GM23338 (cell line): ENCODE results near the gene HSPB6. TPM values are rescaled to one million over a fixed set of nuclear protein-coding genes. Genes with fewer than 3 reads are reported as not detected.

Experiments used
- ATAC-seq: fragments of 200-7000 bp; cut with Tn5 transposase; 3 replicates; pipeline ENCODE4 v1.9.1; 2020
- DNase-seq: peaks from one replicate; pipeline ENCODE4 v3.0.0-alpha.2; 2015; ENCODE audit warnings: low spot score
- H2AFZ ChIP-seq: fragments of 200-600 bp; sonication (generic); 2 replicates; pipeline ENCODE4 v1.8.0; 2016; ENCODE audit warnings: antibody characterized with exemption, mild to moderate bottlenecking, moderate library complexity
- H3F3A ChIP-seq: fragments of 200-600 bp; sonication (generic); replicated peaks from 2 replicates; pipeline ENCODE4 v1.8.0; 2017; ENCODE audit warnings: antibody characterized with exemption, mixed run types, low read depth
- H3K27ac ChIP-seq: fragments of 200-600 bp; sonication (generic); 2 replicates; pipeline ENCODE4 v1.6.1; 2016; ENCODE audit warnings: low read depth
- H3K27me3 ChIP-seq: fragments of 200-600 bp; sonication (generic); 2 replicates; pipeline ENCODE4 v1.8.0; 2016; ENCODE audit warnings: mild to moderate bottlenecking, mixed run types, moderate library complexity; ENCODE audit not compliant: insufficient read depth
- H3K36me3 ChIP-seq: fragments of 200-600 bp; sonication (generic); 2 replicates; pipeline ENCODE4 v1.8.0; 2016; ENCODE audit warnings: mild to moderate bottlenecking; ENCODE audit not compliant: insufficient read depth
- H3K4me1 ChIP-seq: fragments of 200-600 bp; sonication (generic); 2 replicates; pipeline ENCODE4 v1.8.0; 2016; ENCODE audit warnings: mild to moderate bottlenecking, moderate library complexity; ENCODE audit not compliant: insufficient read depth
- H3K4me2 ChIP-seq: fragments of 200-600 bp; sonication (generic); 2 replicates; pipeline ENCODE4 v1.7.1; 2017; ENCODE audit warnings: mixed run types
- H3K4me3 ChIP-seq: fragments of 200-600 bp; sonication (generic); 2 replicates; pipeline ENCODE4 v1.6.1; 2016; ENCODE audit warnings: mixed run types
- H3K79me2 ChIP-seq: fragments of 200-600 bp; sonication (generic); replicated peaks from 2 replicates; pipeline ENCODE4 v1.8.0; 2017; ENCODE audit warnings: mild to moderate bottlenecking; ENCODE audit not compliant: insufficient read depth
- H3K9me2 ChIP-seq: fragments of 200-600 bp; sonication (generic); 2 replicates; pipeline ENCODE4 v1.8.0; 2017; ENCODE audit not compliant: insufficient read depth
- H4K20me1 ChIP-seq: fragments of 200-600 bp; sonication (generic); replicated peaks from 2 replicates; pipeline ENCODE4 v1.8.0; 2017; ENCODE audit warnings: mild to moderate bottlenecking; ENCODE audit not compliant: insufficient read depth
- H3K27ac Mint-ChIP-seq: 2 replicates; pipeline ENCODE4 v1.8.0; 2020; ENCODE audit warnings: inconsistent platforms, mild to moderate bottlenecking, moderate library complexity, mixed read lengths
- H3K27me3 Mint-ChIP-seq: 3 replicates; pipeline ENCODE4 v1.8.0; 2022; ENCODE audit warnings: low read depth, mild to moderate bottlenecking, moderate library complexity, mixed read lengths, inconsistent platforms; ENCODE audit not compliant: insufficient read depth, poor library complexity
- H3K36me3 Mint-ChIP-seq: 3 replicates; pipeline ENCODE4 v1.8.0; 2021; ENCODE audit warnings: low read depth, mild to moderate bottlenecking, inconsistent platforms, moderate library complexity, mixed read lengths
- H3K4me1 Mint-ChIP-seq: 3 replicates; pipeline ENCODE4 v1.8.0; 2020; ENCODE audit warnings: mild to moderate bottlenecking, inconsistent platforms, mixed read lengths
- H3K4me3 Mint-ChIP-seq: 3 replicates; pipeline ENCODE4 v1.8.0; 2021; ENCODE audit warnings: moderate library complexity, mild to moderate bottlenecking, inconsistent platforms, mixed read lengths
- H3K9me3 Mint-ChIP-seq: 3 replicates; pipeline ENCODE4 v1.8.0; 2020; ENCODE audit warnings: moderate library complexity, mild to moderate bottlenecking, inconsistent platforms, mixed read lengths
- CREB1 ChIP-seq: fragments of 250-450 bp; sonication (Bioruptor Pico); IDR thresholded peaks from 2 replicates; pipeline ENCODE4 v1.5.0; 2020; ENCODE audit warnings: low read depth, mild to moderate bottlenecking, moderate library complexity
- EZH2 ChIP-seq: fragments of 200-600 bp; sonication (generic); IDR thresholded peaks from one replicate; pipeline ENCODE4 v1.8.0; 2017; ENCODE audit warnings: antibody characterized with exemption, mild to moderate bottlenecking, low read depth; ENCODE audit not compliant: unreplicated experiment
- EZH2phosphoT487 ChIP-seq: fragments of 200-600 bp; sonication (generic); IDR thresholded peaks from one replicate; pipeline ENCODE4 v1.8.1; 2018; ENCODE audit warnings: antibody characterized with exemption; ENCODE audit not compliant: unreplicated experiment
- JUNB ChIP-seq: IDR thresholded peaks from one replicate; pipeline ENCODE4 v1.6.1; 2016; ENCODE audit warnings: antibody characterized with exemption; ENCODE audit not compliant: unreplicated experiment
- NANOG ChIP-seq: IDR thresholded peaks from 2 replicates; pipeline ENCODE4 v1.6.1; 2016; ENCODE audit warnings: antibody characterized with exemption, borderline replicate concordance
- POLR2AphosphoS5 ChIP-seq: IDR thresholded peaks from 2 replicates; pipeline ENCODE4 v1.6.1; 2016; ENCODE audit warnings: antibody characterized with exemption, low read depth
- STAT1 ChIP-seq: IDR thresholded peaks from one replicate; pipeline ENCODE4 v1.6.1; 2016; ENCODE audit warnings: antibody characterized with exemption; ENCODE audit not compliant: unreplicated experiment
- ZNF114 ChIP-seq: fragments of 250-450 bp; sonication (Bioruptor Pico); IDR thresholded peaks from 2 replicates; pipeline ENCODE4 v1.5.0; 2020; ENCODE audit warnings: mild to moderate bottlenecking, moderate library complexity
- ZNF331 ChIP-seq: fragments of 250-450 bp; sonication (Bioruptor Pico); IDR thresholded peaks from 2 replicates; pipeline ENCODE4 v1.5.0; 2020; ENCODE audit warnings: low read depth, mild to moderate bottlenecking, moderate library complexity
- ZNF462 ChIP-seq: fragments of 250-450 bp; sonication (Bioruptor Pico); IDR thresholded peaks from 2 replicates; pipeline ENCODE4 v1.5.0; 2020; ENCODE audit warnings: mild to moderate bottlenecking, moderate library complexity
- polyA plus RNA-seq: library from polyadenylated mRNA; unstranded; fragments of >200 nt; fragmentation: Nextera tagmentation; extraction: Ambion mirVana; gene quantifications from 2 replicates; pipeline ENCODE4 v1.2.1, GENCODE V29; 2016
- total RNA-seq: library from RNA; depleted of rRNA; stranded (reverse); fragments of >200 nt; shearing (Covaris generic); gene quantifications from 2 replicates; pipeline ENCODE4 v1.2.3, GENCODE V29; 2014
- TF ChIP-seq, protein P1 (sequence below): IDR thresholded peaks from 2 replicates; pipeline ENCODE4 v1.6.1; 2016; ENCODE audit warnings: antibody characterized with exemption
- TF ChIP-seq, protein P2 (sequence below): IDR thresholded peaks from one replicate; pipeline ENCODE4 v1.6.1; 2018; ENCODE audit warnings: antibody characterized with exemption; ENCODE audit not compliant: unreplicated experiment

The HSPB6 gene
- total and polyA plus RNA-seq, 2 experiments from 2014 or later: 0.87 to 3.2 TPM

DNA sequence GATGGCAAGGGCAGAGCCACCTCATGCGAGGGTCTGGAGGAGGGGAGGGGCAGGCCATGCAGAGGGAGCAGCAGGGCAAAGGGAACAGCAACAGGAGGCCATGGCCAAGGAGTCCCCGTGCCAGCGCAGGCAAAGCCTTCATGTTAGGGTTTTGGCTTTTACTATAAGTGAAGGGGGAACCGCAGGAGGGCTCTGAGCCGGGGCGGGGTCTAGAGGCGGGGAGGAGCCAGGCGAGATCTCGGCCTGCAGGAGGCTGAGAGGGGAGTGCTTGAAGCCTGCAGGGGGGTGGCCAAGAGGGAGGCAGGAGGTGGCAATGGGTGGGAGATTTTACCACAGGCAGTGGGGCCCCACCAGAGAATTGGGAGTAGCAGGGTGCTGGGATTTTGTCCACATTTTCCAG, 24.8 kb upstream of the HSPB6 start:
- TF ChIP-seq STAT1 (no peak), POLR2AphosphoS5 (no peak), CREB1 (CRISPR knock-in tag) (no peak)
- no peaks in the 10 kb centered on the region for H3K9me2 ChIP-seq
- no peak overlapping the region for H2AFZ ChIP-seq
- H3K9me3 Mint-ChIP-seq: no peaks in the 10 kb centered on the region
- H4K20me1 ChIP-seq: no peaks in the 10 kb centered on the region
- H3K4me2 ChIP-seq: no peak overlapping the region
- ATAC-seq: peak; percentile 5
- 0 out of 2 replicates have a peak, but pooled peaks cover 3% of the 10 kb centered on the region for H3F3A ChIP-seq
- no peak overlapping the region for H3K27ac Mint-ChIP-seq
- H3K4me3 ChIP-seq: no peak overlapping the region
- peaks cover 6% of the 10 kb centered on the region for H3K27me3 ChIP-seq
- peaks cover 25% of the 10 kb centered on the region for H3K4me1 ChIP-seq
- no peaks in the 10 kb centered on the region for H3K36me3 ChIP-seq
- H3K4me1 Mint-ChIP-seq: peaks cover 45% of the 10 kb centered on the region
- no peak overlapping the region for H3K27ac ChIP-seq
- no peaks in the 10 kb centered on the region for H3K79me2 ChIP-seq
- no peak overlapping the region; the same call in 2 of the 3 replicates for H3K4me3 Mint-ChIP-seq
- H3K27me3 Mint-ChIP-seq: peaks cover 31% of the 10 kb centered on the region
- H3K36me3 Mint-ChIP-seq: peaks cover 6% of the 10 kb centered on the region; the same call in 1 of the 3 replicates
- peak; percentile 51 for DNase-seq

DNA sequence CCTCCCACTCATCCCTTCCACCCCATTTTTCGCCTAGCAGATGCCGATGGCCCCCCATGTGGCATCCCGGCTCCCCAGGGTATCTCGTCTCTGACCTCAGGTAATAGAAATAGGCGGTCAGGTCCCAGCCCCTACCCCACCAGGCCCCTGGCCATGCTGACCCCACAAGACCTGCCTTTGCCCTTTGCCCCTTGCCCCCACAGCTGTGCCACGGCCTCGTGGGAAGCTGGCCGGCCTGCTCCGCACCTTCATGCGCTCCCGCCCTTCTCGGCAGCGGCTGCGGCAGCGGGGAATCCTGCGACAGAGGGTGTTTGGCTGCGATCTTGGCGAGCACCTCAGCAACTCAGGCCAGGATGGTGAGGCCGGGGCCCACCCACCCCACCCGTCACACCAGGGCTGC, 23.9 kb upstream of the HSPB6 start:
- H3K79me2 ChIP-seq: no peaks in the 10 kb centered on the region
- peaks cover 11% of the 10 kb centered on the region for H3K27me3 ChIP-seq
- H4K20me1 ChIP-seq: no peaks in the 10 kb centered on the region
- Mint-ChIP-seq H3K27ac (no peak overlapping the region), H3K9me3 (no peaks in the 10 kb centered on the region), H3K4me1 (peaks cover 48% of the 10 kb centered on the region), H3K4me3 (no peak overlapping the region), H3K27me3 (peaks cover 32% of the 10 kb centered on the region), H3K36me3 (peaks cover 6% of the 10 kb centered on the region; the same call in 1 of the 3 replicates)
- 0 out of 2 replicates have a peak, but pooled peaks cover 3% of the 10 kb centered on the region for H3F3A ChIP-seq
- ATAC-seq: no peak
- peaks cover 31% of the 10 kb centered on the region for H3K4me1 ChIP-seq
- H2AFZ ChIP-seq: no peak overlapping the region
- no peak for DNase-seq
- no peak overlapping the region for H3K27ac ChIP-seq
- H3K4me2 ChIP-seq: no peak overlapping the region
- no peaks in the 10 kb centered on the region for H3K9me2 ChIP-seq
- no peak overlapping the region for H3K4me3 ChIP-seq
- H3K36me3 ChIP-seq: no peaks in the 10 kb centered on the region
- no peak for TF ChIP-seq ZNF114 (CRISPR knock-in tag)
- TF ChIP-seq EZH2phosphoT487: no peak
- TF ChIP-seq, protein P1, sequence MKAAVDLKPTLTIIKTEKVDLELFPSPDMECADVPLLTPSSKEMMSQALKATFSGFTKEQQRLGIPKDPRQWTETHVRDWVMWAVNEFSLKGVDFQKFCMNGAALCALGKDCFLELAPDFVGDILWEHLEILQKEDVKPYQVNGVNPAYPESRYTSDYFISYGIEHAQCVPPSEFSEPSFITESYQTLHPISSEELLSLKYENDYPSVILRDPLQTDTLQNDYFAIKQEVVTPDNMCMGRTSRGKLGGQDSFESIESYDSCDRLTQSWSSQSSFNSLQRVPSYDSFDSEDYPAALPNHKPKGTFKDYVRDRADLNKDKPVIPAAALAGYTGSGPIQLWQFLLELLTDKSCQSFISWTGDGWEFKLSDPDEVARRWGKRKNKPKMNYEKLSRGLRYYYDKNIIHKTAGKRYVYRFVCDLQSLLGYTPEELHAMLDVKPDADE: no peak
- TF ChIP-seq CREB1 (CRISPR knock-in tag): no peak
- TF ChIP-seq, protein P2, sequence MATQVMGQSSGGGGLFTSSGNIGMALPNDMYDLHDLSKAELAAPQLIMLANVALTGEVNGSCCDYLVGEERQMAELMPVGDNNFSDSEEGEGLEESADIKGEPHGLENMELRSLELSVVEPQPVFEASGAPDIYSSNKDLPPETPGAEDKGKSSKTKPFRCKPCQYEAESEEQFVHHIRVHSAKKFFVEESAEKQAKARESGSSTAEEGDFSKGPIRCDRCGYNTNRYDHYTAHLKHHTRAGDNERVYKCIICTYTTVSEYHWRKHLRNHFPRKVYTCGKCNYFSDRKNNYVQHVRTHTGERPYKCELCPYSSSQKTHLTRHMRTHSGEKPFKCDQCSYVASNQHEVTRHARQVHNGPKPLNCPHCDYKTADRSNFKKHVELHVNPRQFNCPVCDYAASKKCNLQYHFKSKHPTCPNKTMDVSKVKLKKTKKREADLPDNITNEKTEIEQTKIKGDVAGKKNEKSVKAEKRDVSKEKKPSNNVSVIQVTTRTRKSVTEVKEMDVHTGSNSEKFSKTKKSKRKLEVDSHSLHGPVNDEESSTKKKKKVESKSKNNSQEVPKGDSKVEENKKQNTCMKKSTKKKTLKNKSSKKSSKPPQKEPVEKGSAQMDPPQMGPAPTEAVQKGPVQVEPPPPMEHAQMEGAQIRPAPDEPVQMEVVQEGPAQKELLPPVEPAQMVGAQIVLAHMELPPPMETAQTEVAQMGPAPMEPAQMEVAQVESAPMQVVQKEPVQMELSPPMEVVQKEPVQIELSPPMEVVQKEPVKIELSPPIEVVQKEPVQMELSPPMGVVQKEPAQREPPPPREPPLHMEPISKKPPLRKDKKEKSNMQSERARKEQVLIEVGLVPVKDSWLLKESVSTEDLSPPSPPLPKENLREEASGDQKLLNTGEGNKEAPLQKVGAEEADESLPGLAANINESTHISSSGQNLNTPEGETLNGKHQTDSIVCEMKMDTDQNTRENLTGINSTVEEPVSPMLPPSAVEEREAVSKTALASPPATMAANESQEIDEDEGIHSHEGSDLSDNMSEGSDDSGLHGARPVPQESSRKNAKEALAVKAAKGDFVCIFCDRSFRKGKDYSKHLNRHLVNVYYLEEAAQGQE: no peak
- no peak for TF ChIP-seq EZH2
- no peak for TF ChIP-seq JUNB
- no peak for TF ChIP-seq ZNF331
- TF ChIP-seq ZNF462: no peak
- TF ChIP-seq NANOG: no peak
